Liver (tissue), 9 donors: ENCODE data around the gene COMMD4. TPM values are rescaled to one million over a fixed set of nuclear protein-coding genes. Genes with fewer than 3 reads are reported as not detected.

Experiments
- DNase-seq: peaks from one replicate; pipeline ENCODE4 v3.0.0-alpha.2; 2017; ENCODE audit warnings: low spot score
- H3K27ac ChIP-seq, 2 donors: one replicate each; pipeline ENCODE4 v1.7.0; 2013; ENCODE audit warnings: inconsistent platforms in 2 of 2, low read length in 2 of 2, control low read depth in 1 of 2, low read depth in 1 of 2, mild to moderate bottlenecking in 1 of 2
- H3K27me3 ChIP-seq, 4 donors: one replicate each; pipeline versions ENCODE4 v1.6.1 to v1.7.0; 2013; ENCODE audit warnings: low read length in 3 of 4, inconsistent platforms in 1 of 4, mild to moderate bottlenecking in 1 of 4, moderate library complexity in 1 of 4; ENCODE audit not compliant: control insufficient read depth in 4 of 4, insufficient read depth in 4 of 4
- H3K36me3 ChIP-seq, 4 donors: one replicate each; pipeline versions ENCODE4 v1.6.1 to v1.7.0; 2013; ENCODE audit warnings: low read length in 3 of 4, mild to moderate bottlenecking in 3 of 4, low read depth in 1 of 4, moderate library complexity in 1 of 4; ENCODE audit not compliant: control insufficient read depth in 4 of 4, insufficient read depth in 3 of 4
- H3K4me1 ChIP-seq, 4 donors: one replicate each; pipeline versions ENCODE4 v1.6.1 to v1.7.0; 2013; ENCODE audit warnings: low read length in 3 of 4, mild to moderate bottlenecking in 3 of 4, moderate library complexity in 1 of 4; ENCODE audit not compliant: control insufficient read depth in 4 of 4, insufficient read depth in 4 of 4
- H3K4me3 ChIP-seq, 3 donors: one replicate each; pipeline versions ENCODE4 v1.6.1 to v1.7.0; 2013; ENCODE audit warnings: low read length in 3 of 3, control low read depth in 1 of 3, low read depth in 1 of 3, mild to moderate bottlenecking in 1 of 3
- H3K9ac ChIP-seq, 2 donors: one replicate each; pipeline ENCODE4 v1.7.0; 2013; ENCODE audit warnings: low read length in 2 of 2, mild to moderate bottlenecking in 2 of 2, moderate library complexity in 2 of 2, control low read depth in 1 of 2, low read depth in 1 of 2
- H3K9me3 ChIP-seq, 4 donors: one replicate each; pipeline versions ENCODE4 v1.6.1 to v1.7.0; 2013; ENCODE audit warnings: low read length in 3 of 4; ENCODE audit not compliant: control insufficient read depth in 4 of 4
- ATF3 ChIP-seq: IDR thresholded peaks from 2 replicates; pipeline ENCODE4 v1.6.1; 2016; ENCODE audit warnings: antibody characterized with exemption
- EGR1 ChIP-seq, 2 donors: IDR thresholded peaks; 2 replicates each; pipeline ENCODE4 v1.6.1; 2016 to 2018; ENCODE audit warnings: antibody characterized with exemption in 2 of 2, low read depth in 2 of 2
- GABPA ChIP-seq, 2 donors: IDR thresholded peaks in 1 of 2; conservative IDR thresholded peaks in 1 of 2; 2 replicates each; pipeline ENCODE4 v1.6.1; 2016; ENCODE audit warnings: antibody characterized with exemption in 2 of 2, mild to moderate bottlenecking in 1 of 2, moderate library complexity in 1 of 2
- HNF4G ChIP-seq: IDR thresholded peaks from 2 replicates; pipeline ENCODE4 v1.6.1; 2016; ENCODE audit warnings: antibody characterized with exemption
- JUND ChIP-seq, 2 donors: IDR thresholded peaks; 2 replicates each; pipeline ENCODE4 v1.6.1; 2016; ENCODE audit warnings: antibody characterized with exemption in 2 of 2
- MAX ChIP-seq: IDR thresholded peaks from 2 replicates; pipeline ENCODE4 v1.6.1; 2016; ENCODE audit warnings: antibody characterized with exemption
- NR2F2 ChIP-seq: IDR thresholded peaks from 2 replicates; pipeline ENCODE4 v1.6.1; 2016; ENCODE audit warnings: antibody characterized with exemption
- RAD21 ChIP-seq, 2 donors: IDR thresholded peaks; 2 replicates each; pipeline ENCODE4 v1.6.1; 2016; ENCODE audit warnings: antibody characterized with exemption in 2 of 2, mild to moderate bottlenecking in 2 of 2
- RXRA ChIP-seq, 2 donors: IDR thresholded peaks; 2 replicates each; pipeline ENCODE4 v1.6.1; 2017 to 2018; ENCODE audit warnings: antibody characterized with exemption in 2 of 2, mild to moderate bottlenecking in 1 of 2
- SP1 ChIP-seq: IDR thresholded peaks from 2 replicates; pipeline ENCODE4 v1.6.1; 2018; ENCODE audit warnings: antibody characterized with exemption, mild to moderate bottlenecking
- TAF1 ChIP-seq: conservative IDR thresholded peaks from 2 replicates; pipeline ENCODE4 v1.6.1; 2016; ENCODE audit warnings: antibody characterized with exemption, mild to moderate bottlenecking
- YY1 ChIP-seq: IDR thresholded peaks from 2 replicates; pipeline ENCODE4 v1.6.1; 2016; ENCODE audit warnings: antibody characterized with exemption, mild to moderate bottlenecking
- WGBS: extraction: QIAGEN DNeasy Blood & Tissue Kit; methylation state at CpG from one replicate; pipeline ENCODE4 v1.1.7; 2013; 5-methylcytosine and 5-hydroxymethylcytosine counted together
- polyA plus RNA-seq, 2 donors: library from polyadenylated mRNA; stranded (reverse) in 1 of 2; unstranded in 1 of 2; fragments of 200-250 nt in 1 of 2; fragments of >200 nt in 1 of 2; fragmentation: Nextera tagmentation in 1 of 2; extraction: Ambion mirVana in 1 of 2; gene quantifications; one replicate each; pipeline versions ENCODE4 v1.2.1 to v1.2.3, GENCODE V29; 2013 to 2015
- total RNA-seq, 2 donors: library from RNA; depleted of rRNA; stranded (reverse); fragments of >200 nt; gene quantifications; one replicate each; pipeline ENCODE4 v1.2.3, GENCODE V29; 2014
- TF ChIP-seq, protein P1 (sequence below): fragments of 150-350 bp; IDR thresholded peaks from 2 replicates; pipeline ENCODE4 v1.5.1; 2017; ENCODE audit warnings: improper control_type of control experiment, low read depth, low read length; ENCODE audit not compliant: missing input control
- TF ChIP-seq, protein P2 (sequence below): IDR thresholded peaks from 2 replicates; pipeline ENCODE4 v1.6.1; 2016; ENCODE audit warnings: antibody characterized with exemption
- donor health status: healthy.
- donor health status: healthy.
- donor health status: healthy.
- donor health status: healthy.
- donor health status: healthy.

Gene COMMD4
- total and polyA plus RNA-seq, 4 donors: 21.2 to 56.0 (median 37.3) TPM

DNA sequence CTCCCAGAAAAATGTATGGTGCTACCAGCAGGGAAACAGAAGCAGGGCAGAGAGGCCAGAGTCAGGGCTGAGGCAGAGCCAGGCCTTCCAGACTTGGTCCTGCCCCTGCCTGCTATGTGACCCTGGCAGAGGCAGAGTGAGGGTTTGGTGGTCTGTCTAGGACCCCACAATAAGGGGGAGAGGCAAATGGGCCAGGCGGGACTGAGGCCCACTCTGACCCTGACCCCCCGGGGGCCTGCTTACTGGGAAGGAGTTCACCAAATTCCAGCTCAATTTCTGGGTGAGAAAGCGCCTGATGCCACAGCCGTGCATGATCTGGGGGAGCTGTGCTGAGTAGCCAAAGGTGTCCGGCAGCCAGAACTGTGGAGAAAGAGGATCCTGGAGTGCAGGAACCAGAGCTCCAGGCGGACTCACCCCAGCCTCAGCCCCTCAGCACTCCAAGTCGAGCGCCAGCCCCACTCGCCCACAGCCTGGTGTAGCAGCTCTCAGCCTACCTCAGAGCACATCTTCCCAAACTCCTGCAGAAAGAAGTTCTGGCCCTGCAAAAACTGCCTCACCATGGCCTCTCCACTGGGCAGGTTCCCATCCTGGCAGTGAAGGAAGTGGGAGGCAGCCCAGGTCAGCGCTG, 25.6 kb downstream of the COMMD4 start:
- Histone ChIP-seq H3K27me3 (no peaks in the 10 kb centered on the region), H3K4me3 (no peak overlapping the region), H3K36me3 (peaks cover 15 to 85% (median 37%) of the 10 kb centered on the region in 4 donors), H3K27ac (no peak overlapping the region), H3K9me3 (no peaks in the 10 kb centered on the region), H3K4me1 (no peaks in the 10 kb centered on the region), H3K9ac (no peak overlapping the region)
- DNase-seq: no peak
- WGBS: 98% methylated on average over 10 of the region's 10 CpGs
- TF ChIP-seq TAF1 (no peak), SP1 (no peak), EGR1 (IDR thresholded peaks at IDR 0.05; ENCODE audit: low read depth in 2 of 2) (no peak)

DNA sequence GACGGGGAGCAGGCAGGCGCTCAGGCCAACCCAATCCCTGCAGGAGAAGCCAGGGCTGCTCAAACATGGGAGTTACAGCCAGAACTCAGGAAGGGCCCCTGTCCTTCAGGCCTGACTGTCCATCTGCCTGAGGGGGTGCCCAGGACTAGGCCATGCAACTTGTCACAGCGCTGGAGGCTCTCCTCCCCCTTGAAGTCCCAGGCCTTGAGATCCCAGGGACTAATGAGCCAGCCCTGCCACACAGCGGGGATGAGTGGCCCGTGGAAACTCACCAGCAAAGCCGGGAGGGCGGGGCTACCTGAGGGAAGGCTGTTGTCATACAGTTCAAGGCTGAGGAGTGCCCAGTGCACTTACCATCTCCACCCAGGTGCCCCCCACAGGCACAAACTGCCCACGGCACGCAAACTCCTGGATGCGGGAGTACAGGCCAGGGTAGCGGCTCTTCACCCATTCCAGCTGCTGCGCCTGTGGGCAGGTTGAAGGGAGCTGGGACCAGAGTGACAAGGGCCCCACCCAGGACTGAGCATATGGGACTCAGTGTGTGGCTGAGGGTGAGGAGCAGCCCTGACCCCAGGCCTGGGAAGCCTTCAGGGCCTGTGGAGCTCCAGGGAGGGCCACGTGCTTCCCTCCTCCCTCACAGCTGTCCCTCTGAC, 26.3 kb downstream of the COMMD4 start:
- no peaks in the 10 kb centered on the region for H3K4me1 ChIP-seq
- no peak for DNase-seq

DNA sequence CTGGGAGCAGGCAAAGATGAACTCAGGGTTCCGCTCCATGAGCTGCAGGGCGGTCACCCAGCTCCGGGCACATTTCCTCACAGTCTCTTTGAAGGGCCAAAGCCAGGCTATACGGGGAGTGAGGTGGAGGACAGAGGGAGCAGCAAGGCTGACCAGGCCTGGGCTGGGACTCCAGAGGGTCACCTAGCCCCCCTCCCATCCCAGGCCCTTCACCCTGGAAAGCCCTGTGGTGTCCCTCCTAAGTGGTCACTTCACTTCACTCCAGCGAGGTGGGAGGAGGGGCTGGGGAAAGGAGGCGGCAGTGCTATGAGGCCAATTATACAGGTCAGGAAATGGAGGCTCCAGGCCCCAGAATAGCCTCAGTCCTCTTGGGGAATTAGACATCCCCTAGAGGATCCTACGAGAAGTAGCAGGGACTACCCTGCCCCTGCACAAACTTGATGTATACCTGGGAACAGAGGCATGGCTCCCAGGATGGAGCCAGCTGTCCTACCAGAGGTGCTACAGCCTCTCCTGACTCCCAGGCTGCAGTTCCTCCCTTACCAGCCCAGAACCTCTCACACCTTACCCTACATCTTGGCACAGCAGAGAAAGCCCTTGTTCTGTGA, 26.9 kb downstream of the COMMD4 start:
- Histone ChIP-seq H3K4me1 (peaks cover 0 to 6% (median 5%) of the 10 kb centered on the region in 4 donors), H3K9me3 (no peaks in the 10 kb centered on the region), H3K4me3 (no peak overlapping the region), H3K27me3 (no peaks in the 10 kb centered on the region), H3K27ac (no peak overlapping the region), H3K9ac (no peak overlapping the region), H3K36me3 (peaks cover 15 to 82% (median 37%) of the 10 kb centered on the region in 4 donors)
- DNase-seq: no peak
- WGBS: 87% methylated on average over 7 of the region's 7 CpGs
- TF ChIP-seq GABPA (IDR thresholded peaks at IDR 0.05 in 1 of 2, conservative IDR thresholded peaks at IDR 0.05 in 1 of 2): no peak
- no peak for TF ChIP-seq ATF3
- TF ChIP-seq MAX: no peak
- TF ChIP-seq RXRA (IDR thresholded peaks at IDR 0.05): no peak
- TF ChIP-seq, protein P1, sequence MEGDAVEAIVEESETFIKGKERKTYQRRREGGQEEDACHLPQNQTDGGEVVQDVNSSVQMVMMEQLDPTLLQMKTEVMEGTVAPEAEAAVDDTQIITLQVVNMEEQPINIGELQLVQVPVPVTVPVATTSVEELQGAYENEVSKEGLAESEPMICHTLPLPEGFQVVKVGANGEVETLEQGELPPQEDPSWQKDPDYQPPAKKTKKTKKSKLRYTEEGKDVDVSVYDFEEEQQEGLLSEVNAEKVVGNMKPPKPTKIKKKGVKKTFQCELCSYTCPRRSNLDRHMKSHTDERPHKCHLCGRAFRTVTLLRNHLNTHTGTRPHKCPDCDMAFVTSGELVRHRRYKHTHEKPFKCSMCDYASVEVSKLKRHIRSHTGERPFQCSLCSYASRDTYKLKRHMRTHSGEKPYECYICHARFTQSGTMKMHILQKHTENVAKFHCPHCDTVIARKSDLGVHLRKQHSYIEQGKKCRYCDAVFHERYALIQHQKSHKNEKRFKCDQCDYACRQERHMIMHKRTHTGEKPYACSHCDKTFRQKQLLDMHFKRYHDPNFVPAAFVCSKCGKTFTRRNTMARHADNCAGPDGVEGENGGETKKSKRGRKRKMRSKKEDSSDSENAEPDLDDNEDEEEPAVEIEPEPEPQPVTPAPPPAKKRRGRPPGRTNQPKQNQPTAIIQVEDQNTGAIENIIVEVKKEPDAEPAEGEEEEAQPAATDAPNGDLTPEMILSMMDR: no peak
- no peak for TF ChIP-seq NR2F2
- no peak for TF ChIP-seq HNF4G
- TF ChIP-seq YY1: no peak
- no peak for TF ChIP-seq JUND (IDR thresholded peaks at IDR 0.05)

More for the DNA sequence above, 26.3 kb downstream of the COMMD4 start:
- 93% methylated on average over 13 of the region's 13 CpGs for WGBS
- no peaks in the 10 kb centered on the region for H3K9me3 ChIP-seq
- peaks cover 15 to 82% (median 37%) of the 10 kb centered on the region in 4 donors for H3K36me3 ChIP-seq
- H3K9ac ChIP-seq: no peak overlapping the region
- no peak overlapping the region for H3K4me3 ChIP-seq
- TF ChIP-seq MAX (no peak), TAF1 (no peak), HNF4G (no peak), ATF3 (no peak), RAD21 (IDR thresholded peaks at IDR 0.05) (no peak), JUND (IDR thresholded peaks at IDR 0.05) (no peak), GABPA (IDR thresholded peaks at IDR 0.05 in 1 of 2, conservative IDR thresholded peaks at IDR 0.05 in 1 of 2) (no peak), RXRA (IDR thresholded peaks at IDR 0.05) (no peak), EGR1 (IDR thresholded peaks at IDR 0.05; ENCODE audit: low read depth in 2 of 2) (no peak)
- TF ChIP-seq, protein P2, sequence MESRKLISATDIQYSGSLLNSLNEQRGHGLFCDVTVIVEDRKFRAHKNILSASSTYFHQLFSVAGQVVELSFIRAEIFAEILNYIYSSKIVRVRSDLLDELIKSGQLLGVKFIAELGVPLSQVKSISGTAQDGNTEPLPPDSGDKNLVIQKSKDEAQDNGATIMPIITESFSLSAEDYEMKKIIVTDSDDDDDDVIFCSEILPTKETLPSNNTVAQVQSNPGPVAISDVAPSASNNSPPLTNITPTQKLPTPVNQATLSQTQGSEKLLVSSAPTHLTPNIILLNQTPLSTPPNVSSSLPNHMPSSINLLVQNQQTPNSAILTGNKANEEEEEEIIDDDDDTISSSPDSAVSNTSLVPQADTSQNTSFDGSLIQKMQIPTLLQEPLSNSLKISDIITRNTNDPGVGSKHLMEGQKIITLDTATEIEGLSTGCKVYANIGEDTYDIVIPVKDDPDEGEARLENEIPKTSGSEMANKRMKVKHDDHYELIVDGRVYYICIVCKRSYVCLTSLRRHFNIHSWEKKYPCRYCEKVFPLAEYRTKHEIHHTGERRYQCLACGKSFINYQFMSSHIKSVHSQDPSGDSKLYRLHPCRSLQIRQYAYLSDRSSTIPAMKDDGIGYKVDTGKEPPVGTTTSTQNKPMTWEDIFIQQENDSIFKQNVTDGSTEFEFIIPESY: no peak
- H3K27me3 ChIP-seq: no peaks in the 10 kb centered on the region
- H3K27ac ChIP-seq: no peak overlapping the region
